WTC11 (cell line): ENCODE data around the gene POMT1. TPM values are rescaled to one million over a fixed set of nuclear protein-coding genes. Genes with fewer than 3 reads are reported as not detected.
A peak's percentile ranks its signal among the peaks of the same experiment; 100 is the strongest.

ENCODE experiments used
- ATAC-seq: fragments of 200-7000 bp; cut with Tn5 transposase; 2 replicates; pipeline ENCODE4 v1.10.0; 2021; ENCODE audit warnings: mild to moderate bottlenecking, moderate library complexity
- CTCF ChIA-PET: fragments of 300-600 bp; sonication (Branson Sonifier 250); formaldehyde crosslinking; loops from one replicate; lab custom pipeline; 2021; ENCODE audit warnings: antibody characterized with exemption; lab: Charles Lee
- POLR2A ChIA-PET: fragments of 350-600 bp; sonication (Branson Sonifier 250); formaldehyde crosslinking; loops from one replicate; lab custom pipeline; 2021; ENCODE audit warnings: antibody characterized with exemption; lab: Charles Lee
- DNase-seq: peaks from one replicate; pipeline ENCODE4 v3.0.0; 2021; ENCODE audit warnings: low spot score
- H3K27ac Mint-ChIP-seq: 2 replicates; pipeline ENCODE4 v1.8.0; 2021; ENCODE audit warnings: mixed read lengths
- H3K27me3 Mint-ChIP-seq: 2 replicates; pipeline ENCODE4 v1.8.0; 2021; ENCODE audit warnings: low read depth, mild to moderate bottlenecking, moderate library complexity, mixed read lengths
- H3K36me3 Mint-ChIP-seq: 2 replicates; pipeline ENCODE4 v1.8.0; 2021; ENCODE audit warnings: mixed read lengths
- H3K4me1 Mint-ChIP-seq: 2 replicates; pipeline ENCODE4 v1.8.0; 2022; ENCODE audit warnings: mixed read lengths
- H3K4me3 Mint-ChIP-seq: 2 replicates; pipeline ENCODE4 v1.8.0; 2021; ENCODE audit warnings: mild to moderate bottlenecking, moderate library complexity, mixed read lengths
- H3K9me3 Mint-ChIP-seq: 2 replicates; pipeline ENCODE4 v1.8.0; 2021; ENCODE audit warnings: mixed read lengths
- ESRRA ChIP-seq: sonication (generic); formaldehyde crosslinking; IDR thresholded peaks from 2 replicates; pipeline ENCODE4 v1.8.1; 2022; ENCODE audit warnings: mild to moderate bottlenecking, missing genetic modification reagents, borderline replicate concordance
- NR1H2 ChIP-seq: sonication (generic); formaldehyde crosslinking; IDR thresholded peaks from 2 replicates; pipeline ENCODE4 v1.9.0; 2021; ENCODE audit warnings: mild to moderate bottlenecking, moderate library complexity, missing genetic modification reagents
- NR2C2 ChIP-seq: sonication (generic); formaldehyde crosslinking; IDR thresholded peaks from 2 replicates; pipeline ENCODE4 v1.8.0; 2022; ENCODE audit warnings: mild to moderate bottlenecking, missing genetic modification reagents
- NR3C1 ChIP-seq: sonication (generic); formaldehyde crosslinking; conservative IDR thresholded peaks from 2 replicates; pipeline ENCODE4 v1.8.1; 2023; ENCODE audit warnings: low read depth, mild to moderate bottlenecking, missing genetic modification reagents
- SOX15 ChIP-seq: fragments of 250-450 bp; sonication (Bioruptor Pico); IDR thresholded peaks from 2 replicates; pipeline ENCODE4 v1.9.0; 2021; ENCODE audit warnings: mild to moderate bottlenecking
- ZNF219 ChIP-seq: sonication (generic); formaldehyde crosslinking; IDR thresholded peaks from 2 replicates; pipeline ENCODE4 v1.8.0; 2023; ENCODE audit warnings: missing genetic modification reagents, mild to moderate bottlenecking, borderline replicate concordance
- ZNF232 ChIP-seq: sonication (generic); formaldehyde crosslinking; IDR thresholded peaks from 2 replicates; pipeline ENCODE4 v1.8.0; 2022; ENCODE audit warnings: mild to moderate bottlenecking, missing genetic modification reagents
- ZNF396 ChIP-seq: fragments of 250-450 bp; sonication (Bioruptor Pico); IDR thresholded peaks from 2 replicates; pipeline ENCODE4 v1.8.0; 2021; ENCODE audit warnings: mild to moderate bottlenecking, moderate library complexity, borderline replicate concordance
- ZNF512 ChIP-seq: sonication (generic); formaldehyde crosslinking; IDR thresholded peaks from 2 replicates; pipeline ENCODE4 v1.8.1; 2022; ENCODE audit warnings: missing genetic modification reagents, borderline replicate concordance
- total RNA-seq: library from RNA; stranded (reverse); gene quantifications from 3 replicates; pipeline ENCODE4 v1.2.3, GENCODE V29; 2021
- TF ChIP-seq, protein P1 (sequence below): sonication (generic); formaldehyde crosslinking; IDR thresholded peaks from 2 replicates; pipeline ENCODE4 v1.8.0; 2022; ENCODE audit warnings: mild to moderate bottlenecking, missing genetic modification reagents
- TF ChIP-seq, protein P2 (sequence below): sonication (generic); formaldehyde crosslinking; IDR thresholded peaks from 2 replicates; pipeline ENCODE4 v1.8.0; 2022; ENCODE audit warnings: missing genetic modification reagents
- TF ChIP-seq, protein P3 (sequence below): sonication (generic); formaldehyde crosslinking; IDR thresholded peaks from 2 replicates; pipeline ENCODE4 v1.8.0; 2022; ENCODE audit warnings: mild to moderate bottlenecking, missing genetic modification reagents

Gene POMT1
- total RNA-seq, 1 experiment from 2014 or later = 36.2 TPM

DNA sequence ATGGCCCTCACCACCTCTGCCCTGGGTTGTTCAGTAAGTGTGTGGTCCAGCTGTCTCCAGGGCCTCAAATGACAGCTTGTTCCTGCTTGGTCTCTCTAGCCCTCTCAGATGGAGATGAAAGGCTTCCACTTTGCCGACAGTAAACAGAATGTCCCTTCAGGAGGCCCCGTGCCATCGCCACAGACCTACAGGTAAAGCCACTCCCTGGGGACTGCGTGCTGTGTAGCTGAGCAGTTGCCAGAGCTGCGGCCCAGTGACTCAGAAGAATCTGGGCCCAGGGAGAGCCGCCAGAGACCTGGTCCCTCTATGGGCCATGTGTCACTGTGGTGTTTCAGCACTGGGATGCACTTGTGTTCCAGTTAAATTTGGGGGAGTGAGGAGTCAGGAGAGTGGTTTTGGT, 10.6 kb upstream of the POMT1 start (continued):
- TF ChIP-seq NR1H2 (no peak), ZNF512 (CRISPR knock-in tag) (no peak)
- TF ChIP-seq, all 79 proteins: peak for 0

GRCh38 chr9:131494296-131494870, 8.3 kb upstream of the POMT1 start:
- no peak for DNase-seq
- no peak for TF ChIP-seq NR3C1
- TF ChIP-seq ESRRA (CRISPR knock-in tag) = no peak
- no peak for TF ChIP-seq NR2C2 (CRISPR knock-in tag)
- no peak for TF ChIP-seq ZNF219 (CRISPR knock-in tag)
- no peak for TF ChIP-seq SOX15 (CRISPR knock-in tag)
- H3K9me3 Mint-ChIP-seq = no peaks in the 10 kb centered on the region
- no peaks in the 10 kb centered on the region for H3K27me3 Mint-ChIP-seq
- no peak overlapping the region for H3K27ac Mint-ChIP-seq
- no peaks in the 10 kb centered on the region for H3K4me1 Mint-ChIP-seq
- peaks cover 88% of the 10 kb centered on the region for H3K36me3 Mint-ChIP-seq
- H3K4me3 Mint-ChIP-seq = no peak overlapping the region
- no peak for ATAC-seq
- POLR2A ChIA-PET = no interaction called here
- CTCF ChIA-PET = no interaction called here

GRCh38 chr9:131495785-131496184, 6.9 kb upstream of the POMT1 start:
- CTCF ChIA-PET = no interaction called here
- Mint-ChIP-seq H3K27me3 (no peaks in the 10 kb centered on the region), H3K36me3 (peaks cover 84% of the 10 kb centered on the region), H3K4me1 (0 out of 2 replicates have a peak, but pooled peaks cover 2% of the 10 kb centered on the region), H3K4me3 (no peak overlapping the region), H3K9me3 (no peaks in the 10 kb centered on the region)
- DNase-seq (no peak), ATAC-seq (no peak)
- POLR2A ChIA-PET = no interaction called here
- TF ChIP-seq ZNF396 (no peak), ZNF232 (CRISPR knock-in tag) (no peak)
- TF ChIP-seq, protein P1, sequence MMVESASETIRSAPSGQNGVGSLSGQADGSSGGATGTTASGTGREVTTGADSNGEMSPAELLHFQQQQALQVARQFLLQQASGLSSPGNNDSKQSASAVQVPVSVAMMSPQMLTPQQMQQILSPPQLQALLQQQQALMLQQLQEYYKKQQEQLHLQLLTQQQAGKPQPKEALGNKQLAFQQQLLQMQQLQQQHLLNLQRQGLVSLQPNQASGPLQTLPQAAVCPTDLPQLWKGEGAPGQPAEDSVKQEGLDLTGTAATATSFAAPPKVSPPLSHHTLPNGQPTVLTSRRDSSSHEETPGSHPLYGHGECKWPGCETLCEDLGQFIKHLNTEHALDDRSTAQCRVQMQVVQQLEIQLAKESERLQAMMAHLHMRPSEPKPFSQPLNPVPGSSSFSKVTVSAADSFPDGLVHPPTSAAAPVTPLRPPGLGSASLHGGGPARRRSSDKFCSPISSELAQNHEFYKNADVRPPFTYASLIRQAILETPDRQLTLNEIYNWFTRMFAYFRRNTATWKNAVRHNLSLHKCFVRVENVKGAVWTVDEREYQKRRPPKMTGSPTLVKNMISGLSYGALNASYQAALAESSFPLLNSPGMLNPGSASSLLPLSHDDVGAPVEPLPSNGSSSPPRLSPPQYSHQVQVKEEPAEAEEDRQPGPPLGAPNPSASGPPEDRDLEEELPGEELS (CRISPR knock-in tag) = no peak
- TF ChIP-seq, protein P2, sequence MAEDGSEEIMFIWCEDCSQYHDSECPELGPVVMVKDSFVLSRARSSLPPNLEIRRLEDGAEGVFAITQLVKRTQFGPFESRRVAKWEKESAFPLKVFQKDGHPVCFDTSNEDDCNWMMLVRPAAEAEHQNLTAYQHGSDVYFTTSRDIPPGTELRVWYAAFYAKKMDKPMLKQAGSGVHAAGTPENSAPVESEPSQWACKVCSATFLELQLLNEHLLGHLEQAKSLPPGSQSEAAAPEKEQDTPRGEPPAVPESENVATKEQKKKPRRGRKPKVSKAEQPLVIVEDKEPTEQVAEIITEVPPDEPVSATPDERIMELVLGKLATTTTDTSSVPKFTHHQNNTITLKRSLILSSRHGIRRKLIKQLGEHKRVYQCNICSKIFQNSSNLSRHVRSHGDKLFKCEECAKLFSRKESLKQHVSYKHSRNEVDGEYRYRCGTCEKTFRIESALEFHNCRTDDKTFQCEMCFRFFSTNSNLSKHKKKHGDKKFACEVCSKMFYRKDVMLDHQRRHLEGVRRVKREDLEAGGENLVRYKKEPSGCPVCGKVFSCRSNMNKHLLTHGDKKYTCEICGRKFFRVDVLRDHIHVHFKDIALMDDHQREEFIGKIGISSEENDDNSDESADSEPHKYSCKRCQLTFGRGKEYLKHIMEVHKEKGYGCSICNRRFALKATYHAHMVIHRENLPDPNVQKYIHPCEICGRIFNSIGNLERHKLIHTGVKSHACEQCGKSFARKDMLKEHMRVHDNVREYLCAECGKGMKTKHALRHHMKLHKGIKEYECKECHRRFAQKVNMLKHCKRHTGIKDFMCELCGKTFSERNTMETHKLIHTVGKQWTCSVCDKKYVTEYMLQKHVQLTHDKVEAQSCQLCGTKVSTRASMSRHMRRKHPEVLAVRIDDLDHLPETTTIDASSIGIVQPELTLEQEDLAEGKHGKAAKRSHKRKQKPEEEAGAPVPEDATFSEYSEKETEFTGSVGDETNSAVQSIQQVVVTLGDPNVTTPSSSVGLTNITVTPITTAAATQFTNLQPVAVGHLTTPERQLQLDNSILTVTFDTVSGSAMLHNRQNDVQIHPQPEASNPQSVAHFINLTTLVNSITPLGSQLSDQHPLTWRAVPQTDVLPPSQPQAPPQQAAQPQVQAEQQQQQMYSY = no peak
- TF ChIP-seq, protein P3, sequence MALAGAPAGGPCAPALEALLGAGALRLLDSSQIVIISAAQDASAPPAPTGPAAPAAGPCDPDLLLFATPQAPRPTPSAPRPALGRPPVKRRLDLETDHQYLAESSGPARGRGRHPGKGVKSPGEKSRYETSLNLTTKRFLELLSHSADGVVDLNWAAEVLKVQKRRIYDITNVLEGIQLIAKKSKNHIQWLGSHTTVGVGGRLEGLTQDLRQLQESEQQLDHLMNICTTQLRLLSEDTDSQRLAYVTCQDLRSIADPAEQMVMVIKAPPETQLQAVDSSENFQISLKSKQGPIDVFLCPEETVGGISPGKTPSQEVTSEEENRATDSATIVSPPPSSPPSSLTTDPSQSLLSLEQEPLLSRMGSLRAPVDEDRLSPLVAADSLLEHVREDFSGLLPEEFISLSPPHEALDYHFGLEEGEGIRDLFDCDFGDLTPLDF (CRISPR knock-in tag) = no peak
- TF ChIP-seq, all 79 proteins: peak for 0
- H3K27ac Mint-ChIP-seq = 0 out of 2 replicates have a peak overlapping the region, but pooled peaks have one; percentile 27
